HG03442 (cell line): ENCODE measurements around the gene MXI1.
A peak's percentile ranks its signal among the peaks of the same experiment; 100 is the strongest.
"Not testable (repeated sequence)": the region's sequence is repeated elsewhere in the genome, so short reads cannot be mapped to it uniquely, and the experiment has no call there.

Source experiments
- ATAC-seq: cut with Tn5 transposase; IDR thresholded peaks from one replicate; pipeline ENCODE4 v1.9.1; 2021; ENCODE audit warnings: mild to moderate bottlenecking, moderate library complexity; ENCODE audit not compliant: unreplicated experiment

Gene MXI1

GRCh38 chr10:110237894-110238480, 30.6 kb downstream of the MXI1 start:
- no peak for ATAC-seq

- ATAC-seq = no peak
These were observed 32.5 kb downstream of the MXI1 start for GRCh38 chr10:110239892-110240291.

- no peak for ATAC-seq
These were observed 34.0 kb downstream of the MXI1 start for GRCh38 chr10:110241407-110241806.

- ATAC-seq = no peak
These were observed 34.4 kb downstream of the MXI1 start for GRCh38 chr10:110241841-110242240.

GRCh38 chr10:110242511-110242910, 35.1 kb downstream of the MXI1 start:
- no peak for ATAC-seq

GRCh38 chr10:110244550-110244949, 37.1 kb downstream of the MXI1 start:
- no peak for ATAC-seq

GRCh38 chr10:110247833-110248232, 40.4 kb downstream of the MXI1 start:
- not testable (repeated sequence) for ATAC-seq

GRCh38 chr10:110249489-110249888, 42.1 kb downstream of the MXI1 start:
- ATAC-seq = peak; percentile 75

- peak; percentile 77 for ATAC-seq
These were observed 44.0 kb downstream of the MXI1 start for GRCh38 chr10:110251392-110251791.

GRCh38 chr10:110252151-110252550, 44.7 kb downstream of the MXI1 start:
- ATAC-seq = no peak

- ATAC-seq = no peak
These were observed 47.1 kb downstream of the MXI1 start for GRCh38 chr10:110254467-110254866.

- ATAC-seq = no peak
These were observed 51.1 kb downstream of the MXI1 start for GRCh38 chr10:110258542-110258941.

GRCh38 chr10:110259317-110259716, 51.9 kb downstream of the MXI1 start:
- ATAC-seq = no peak

GRCh38 chr10:110260746-110261477, 53.5 kb downstream of the MXI1 start:
- ATAC-seq = no peak

- no peak for ATAC-seq
These were observed 55.8 kb downstream of the MXI1 start for GRCh38 chr10:110263164-110263563.

GRCh38 chr10:110265573-110266193, 58.3 kb downstream of the MXI1 start:
- no peak for ATAC-seq

GRCh38 chr10:110267276-110267675, 59.9 kb downstream of the MXI1 start:
- ATAC-seq = no peak

- ATAC-seq = no peak
These were observed 61.0 kb downstream of the MXI1 start for GRCh38 chr10:110268442-110268841.

- no peak for ATAC-seq
These were observed 61.6 kb downstream of the MXI1 start for GRCh38 chr10:110268971-110269370.

- ATAC-seq = peak; percentile 51
These were observed 62.2 kb downstream of the MXI1 start for GRCh38 chr10:110269374-110270318.

- ATAC-seq = not testable (repeated sequence)
These were observed 65.6 kb downstream of the MXI1 start for GRCh38 chr10:110272995-110273394.
